ENCODE measurements around the gene CCDC88C. TPM values are rescaled to one million over a fixed set of nuclear protein-coding genes. Genes with fewer than 3 reads are reported as not detected.
A peak's percentile ranks its signal among the peaks of the same experiment; 100 is the strongest.

The CCDC88C gene
- total and polyA plus RNA-seq, 2 experiments from 2014 or later = 23.6 to 60.7 TPM

DNA sequence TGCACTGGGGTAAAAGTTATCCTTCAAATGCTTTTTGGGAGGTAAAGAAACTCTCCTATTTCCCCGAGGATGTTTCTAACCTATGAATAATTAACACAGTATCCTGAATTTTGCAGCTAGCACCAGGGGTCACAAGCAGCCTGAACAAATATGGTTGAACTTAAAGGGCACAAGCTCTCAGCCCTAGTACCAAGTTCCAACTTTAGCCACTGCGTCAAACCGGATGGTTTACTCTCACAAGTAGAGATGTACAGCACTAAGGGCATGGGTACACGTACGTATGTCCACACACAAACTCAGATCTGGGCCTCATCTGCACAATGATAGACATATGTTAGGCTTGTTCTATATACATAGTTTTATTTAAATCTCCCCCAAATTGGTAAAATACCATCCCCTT, 4.7 kb downstream of the CCDC88C start:
- Histone ChIP-seq H3K36me3 (ENCODE audit: insufficient read depth) (no peaks in the 10 kb centered on the region), H3K9me2 (ENCODE audit: insufficient read depth) (no peaks in the 10 kb centered on the region), H2AFZ (no peak overlapping the region), H3K27ac (ENCODE audit: low read depth) (peak overlapping the region; percentile 65), H3K4me3 (no peak overlapping the region), H3K4me1 (ENCODE audit: insufficient read depth) (peaks cover 42% of the 10 kb centered on the region), H3K79me2 (replicated peaks; ENCODE audit: insufficient read depth) (peaks cover 81% of the 10 kb centered on the region), H3F3A (replicated peaks; ENCODE audit: low read depth) (peaks cover 13% of the 10 kb centered on the region), H3K27me3 (ENCODE audit: insufficient read depth) (no peaks in the 10 kb centered on the region), H4K20me1 (replicated peaks; ENCODE audit: insufficient read depth) (peaks cover 18% of the 10 kb centered on the region), H3K4me2 (peak overlapping the region; percentile 48)
- DNase-seq (ENCODE audit: low spot score) (no peak), ATAC-seq (no peak)
- Mint-ChIP-seq H3K27me3 (ENCODE audit: insufficient read depth, low read depth, poor library complexity) (peaks cover 18% of the 10 kb centered on the region), H3K36me3 (ENCODE audit: low read depth) (peaks cover 44% of the 10 kb centered on the region), H3K9me3 (no peaks in the 10 kb centered on the region), H3K27ac (peak overlapping the region; percentile 76), H3K4me1 (peaks cover 56% of the 10 kb centered on the region), H3K4me3 (peak overlapping the region; percentile 6; the same call in 2 of the 3 replicates)
- TF ChIP-seq ZNF331 (CRISPR knock-in tag; IDR thresholded peaks at IDR 0.05; ENCODE audit: low read depth) (no peak), STAT1 (IDR thresholded peaks at IDR 0.05; ENCODE audit: unreplicated experiment) (no peak), EZH2phosphoT487 (IDR thresholded peaks at IDR 0.05; ENCODE audit: unreplicated experiment) (no peak), POLR2AphosphoS5 (IDR thresholded peaks at IDR 0.05; ENCODE audit: low read depth) (no peak), NANOG (IDR thresholded peaks at IDR 0.05; ENCODE audit: borderline replicate concordance) (no peak), JUNB (IDR thresholded peaks at IDR 0.05; ENCODE audit: unreplicated experiment) (no peak), EZH2 (IDR thresholded peaks at IDR 0.05; ENCODE audit: low read depth, unreplicated experiment) (no peak), ZNF114 (CRISPR knock-in tag; IDR thresholded peaks at IDR 0.05) (no peak)
- TF ChIP-seq, protein P1, sequence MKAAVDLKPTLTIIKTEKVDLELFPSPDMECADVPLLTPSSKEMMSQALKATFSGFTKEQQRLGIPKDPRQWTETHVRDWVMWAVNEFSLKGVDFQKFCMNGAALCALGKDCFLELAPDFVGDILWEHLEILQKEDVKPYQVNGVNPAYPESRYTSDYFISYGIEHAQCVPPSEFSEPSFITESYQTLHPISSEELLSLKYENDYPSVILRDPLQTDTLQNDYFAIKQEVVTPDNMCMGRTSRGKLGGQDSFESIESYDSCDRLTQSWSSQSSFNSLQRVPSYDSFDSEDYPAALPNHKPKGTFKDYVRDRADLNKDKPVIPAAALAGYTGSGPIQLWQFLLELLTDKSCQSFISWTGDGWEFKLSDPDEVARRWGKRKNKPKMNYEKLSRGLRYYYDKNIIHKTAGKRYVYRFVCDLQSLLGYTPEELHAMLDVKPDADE (IDR thresholded peaks at IDR 0.05) = no peak
- TF ChIP-seq, protein P2, sequence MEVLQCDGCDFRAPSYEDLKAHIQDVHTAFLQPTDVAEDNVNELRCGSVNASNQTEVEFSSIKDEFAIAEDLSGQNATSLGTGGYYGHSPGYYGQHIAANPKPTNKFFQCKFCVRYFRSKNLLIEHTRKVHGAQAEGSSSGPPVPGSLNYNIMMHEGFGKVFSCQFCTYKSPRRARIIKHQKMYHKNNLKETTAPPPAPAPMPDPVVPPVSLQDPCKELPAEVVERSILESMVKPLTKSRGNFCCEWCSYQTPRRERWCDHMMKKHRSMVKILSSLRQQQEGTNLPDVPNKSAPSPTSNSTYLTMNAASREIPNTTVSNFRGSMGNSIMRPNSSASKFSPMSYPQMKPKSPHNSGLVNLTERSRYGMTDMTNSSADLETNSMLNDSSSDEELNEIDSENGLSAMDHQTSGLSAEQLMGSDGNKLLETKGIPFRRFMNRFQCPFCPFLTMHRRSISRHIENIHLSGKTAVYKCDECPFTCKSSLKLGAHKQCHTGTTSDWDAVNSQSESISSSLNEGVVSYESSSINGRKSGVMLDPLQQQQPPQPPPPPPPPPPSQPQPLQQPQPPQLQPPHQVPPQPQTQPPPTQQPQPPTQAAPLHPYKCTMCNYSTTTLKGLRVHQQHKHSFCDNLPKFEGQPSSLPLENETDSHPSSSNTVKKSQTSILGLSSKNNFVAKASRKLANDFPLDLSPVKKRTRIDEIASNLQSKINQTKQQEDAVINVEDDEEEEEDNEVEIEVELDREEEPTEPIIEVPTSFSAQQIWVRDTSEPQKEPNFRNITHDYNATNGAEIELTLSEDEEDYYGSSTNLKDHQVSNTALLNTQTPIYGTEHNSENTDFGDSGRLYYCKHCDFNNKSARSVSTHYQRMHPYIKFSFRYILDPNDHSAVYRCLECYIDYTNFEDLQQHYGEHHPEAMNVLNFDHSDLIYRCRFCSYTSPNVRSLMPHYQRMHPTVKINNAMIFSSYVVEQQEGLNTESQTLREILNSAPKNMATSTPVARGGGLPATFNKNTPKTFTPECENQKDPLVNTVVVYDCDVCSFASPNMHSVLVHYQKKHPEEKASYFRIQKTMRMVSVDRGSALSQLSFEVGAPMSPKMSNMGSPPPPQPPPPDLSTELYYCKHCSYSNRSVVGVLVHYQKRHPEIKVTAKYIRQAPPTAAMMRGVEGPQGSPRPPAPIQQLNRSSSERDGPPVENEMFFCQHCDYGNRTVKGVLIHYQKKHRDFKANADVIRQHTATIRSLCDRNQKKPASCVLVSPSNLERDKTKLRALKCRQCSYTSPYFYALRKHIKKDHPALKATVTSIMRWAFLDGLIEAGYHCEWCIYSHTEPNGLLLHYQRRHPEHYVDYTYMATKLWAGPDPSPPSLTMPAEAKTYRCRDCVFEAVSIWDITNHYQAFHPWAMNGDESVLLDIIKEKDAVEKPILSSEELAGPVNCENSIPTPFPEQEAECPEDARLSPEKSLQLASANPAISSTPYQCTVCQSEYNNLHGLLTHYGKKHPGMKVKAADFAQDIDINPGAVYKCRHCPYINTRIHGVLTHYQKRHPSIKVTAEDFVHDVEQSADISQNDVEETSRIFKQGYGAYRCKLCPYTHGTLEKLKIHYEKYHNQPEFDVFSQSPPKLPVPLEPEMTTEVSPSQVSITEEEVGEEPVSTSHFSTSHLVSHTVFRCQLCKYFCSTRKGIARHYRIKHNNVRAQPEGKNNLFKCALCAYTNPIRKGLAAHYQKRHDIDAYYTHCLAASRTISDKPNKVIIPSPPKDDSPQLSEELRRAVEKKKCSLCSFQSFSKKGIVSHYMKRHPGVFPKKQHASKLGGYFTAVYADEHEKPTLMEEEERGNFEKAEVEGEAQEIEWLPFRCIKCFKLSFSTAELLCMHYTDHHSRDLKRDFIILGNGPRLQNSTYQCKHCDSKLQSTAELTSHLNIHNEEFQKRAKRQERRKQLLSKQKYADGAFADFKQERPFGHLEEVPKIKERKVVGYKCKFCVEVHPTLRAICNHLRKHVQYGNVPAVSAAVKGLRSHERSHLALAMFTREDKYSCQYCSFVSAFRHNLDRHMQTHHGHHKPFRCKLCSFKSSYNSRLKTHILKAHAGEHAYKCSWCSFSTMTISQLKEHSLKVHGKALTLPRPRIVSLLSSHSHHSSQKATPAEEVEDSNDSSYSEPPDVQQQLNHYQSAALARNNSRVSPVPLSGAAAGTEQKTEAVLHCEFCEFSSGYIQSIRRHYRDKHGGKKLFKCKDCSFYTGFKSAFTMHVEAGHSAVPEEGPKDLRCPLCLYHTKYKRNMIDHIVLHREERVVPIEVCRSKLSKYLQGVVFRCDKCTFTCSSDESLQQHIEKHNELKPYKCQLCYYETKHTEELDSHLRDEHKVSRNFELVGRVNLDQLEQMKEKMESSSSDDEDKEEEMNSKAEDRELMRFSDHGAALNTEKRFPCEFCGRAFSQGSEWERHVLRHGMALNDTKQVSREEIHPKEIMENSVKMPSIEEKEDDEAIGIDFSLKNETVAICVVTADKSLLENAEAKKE (CRISPR knock-in tag; IDR thresholded peaks at IDR 0.05) = no peak
- TF ChIP-seq, protein P3, sequence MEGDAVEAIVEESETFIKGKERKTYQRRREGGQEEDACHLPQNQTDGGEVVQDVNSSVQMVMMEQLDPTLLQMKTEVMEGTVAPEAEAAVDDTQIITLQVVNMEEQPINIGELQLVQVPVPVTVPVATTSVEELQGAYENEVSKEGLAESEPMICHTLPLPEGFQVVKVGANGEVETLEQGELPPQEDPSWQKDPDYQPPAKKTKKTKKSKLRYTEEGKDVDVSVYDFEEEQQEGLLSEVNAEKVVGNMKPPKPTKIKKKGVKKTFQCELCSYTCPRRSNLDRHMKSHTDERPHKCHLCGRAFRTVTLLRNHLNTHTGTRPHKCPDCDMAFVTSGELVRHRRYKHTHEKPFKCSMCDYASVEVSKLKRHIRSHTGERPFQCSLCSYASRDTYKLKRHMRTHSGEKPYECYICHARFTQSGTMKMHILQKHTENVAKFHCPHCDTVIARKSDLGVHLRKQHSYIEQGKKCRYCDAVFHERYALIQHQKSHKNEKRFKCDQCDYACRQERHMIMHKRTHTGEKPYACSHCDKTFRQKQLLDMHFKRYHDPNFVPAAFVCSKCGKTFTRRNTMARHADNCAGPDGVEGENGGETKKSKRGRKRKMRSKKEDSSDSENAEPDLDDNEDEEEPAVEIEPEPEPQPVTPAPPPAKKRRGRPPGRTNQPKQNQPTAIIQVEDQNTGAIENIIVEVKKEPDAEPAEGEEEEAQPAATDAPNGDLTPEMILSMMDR (conservative IDR thresholded peaks at IDR 0.05; ENCODE audit: low read depth in 2 of 2) = no peak
- TF ChIP-seq, protein P4, sequence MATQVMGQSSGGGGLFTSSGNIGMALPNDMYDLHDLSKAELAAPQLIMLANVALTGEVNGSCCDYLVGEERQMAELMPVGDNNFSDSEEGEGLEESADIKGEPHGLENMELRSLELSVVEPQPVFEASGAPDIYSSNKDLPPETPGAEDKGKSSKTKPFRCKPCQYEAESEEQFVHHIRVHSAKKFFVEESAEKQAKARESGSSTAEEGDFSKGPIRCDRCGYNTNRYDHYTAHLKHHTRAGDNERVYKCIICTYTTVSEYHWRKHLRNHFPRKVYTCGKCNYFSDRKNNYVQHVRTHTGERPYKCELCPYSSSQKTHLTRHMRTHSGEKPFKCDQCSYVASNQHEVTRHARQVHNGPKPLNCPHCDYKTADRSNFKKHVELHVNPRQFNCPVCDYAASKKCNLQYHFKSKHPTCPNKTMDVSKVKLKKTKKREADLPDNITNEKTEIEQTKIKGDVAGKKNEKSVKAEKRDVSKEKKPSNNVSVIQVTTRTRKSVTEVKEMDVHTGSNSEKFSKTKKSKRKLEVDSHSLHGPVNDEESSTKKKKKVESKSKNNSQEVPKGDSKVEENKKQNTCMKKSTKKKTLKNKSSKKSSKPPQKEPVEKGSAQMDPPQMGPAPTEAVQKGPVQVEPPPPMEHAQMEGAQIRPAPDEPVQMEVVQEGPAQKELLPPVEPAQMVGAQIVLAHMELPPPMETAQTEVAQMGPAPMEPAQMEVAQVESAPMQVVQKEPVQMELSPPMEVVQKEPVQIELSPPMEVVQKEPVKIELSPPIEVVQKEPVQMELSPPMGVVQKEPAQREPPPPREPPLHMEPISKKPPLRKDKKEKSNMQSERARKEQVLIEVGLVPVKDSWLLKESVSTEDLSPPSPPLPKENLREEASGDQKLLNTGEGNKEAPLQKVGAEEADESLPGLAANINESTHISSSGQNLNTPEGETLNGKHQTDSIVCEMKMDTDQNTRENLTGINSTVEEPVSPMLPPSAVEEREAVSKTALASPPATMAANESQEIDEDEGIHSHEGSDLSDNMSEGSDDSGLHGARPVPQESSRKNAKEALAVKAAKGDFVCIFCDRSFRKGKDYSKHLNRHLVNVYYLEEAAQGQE (IDR thresholded peaks at IDR 0.05; ENCODE audit: unreplicated experiment) = no peak
